MM.1S (cell line): ENCODE measurements around the gene EMP2.

Experiments
- EZH2 ChIP-seq: fragments of 300-600 bp; sonication (generic); optimal IDR thresholded peaks from 2 replicates; pipeline ENCODE3; 2017; ENCODE audit warnings: low read depth, mild to moderate bottlenecking, antibody characterized with exemption, low read length, mixed read lengths
- EZH2phosphoT487 ChIP-seq: fragments of 300-600 bp; sonication (generic); IDR thresholded peaks from 2 replicates; pipeline ENCODE4 v1.6.1; 2018; ENCODE audit warnings: antibody characterized with exemption, low read length

- no peak for TF ChIP-seq EZH2
- TF ChIP-seq EZH2phosphoT487: no peak
Observed at GRCh38 chr16:10558746-10559641, 21.4 kb downstream of the EMP2 start.
